SK-N-SH treated with all-trans-retinoic acid at 6 μM for 48 hours (cell line): ENCODE results near the gene KIF12.

Source experiments
- ATAC-seq: fragments of 200-7000 bp; cut with Tn5 transposase; 3 replicates; pipeline ENCODE4 v1.9.1; 2020; ENCODE audit warnings: mild to moderate bottlenecking, moderate library complexity
- ARNTL ChIP-seq: fragments of 450-650 bp; formaldehyde crosslinking; IDR thresholded peaks from 2 replicates; pipeline ENCODE4 v1.5.0; 2020; ENCODE audit warnings: low read depth, mild to moderate bottlenecking, moderate library complexity, borderline replicate concordance
- CSDC2 ChIP-seq: fragments of 250-450 bp; sonication (Bioruptor Pico); IDR thresholded peaks from 2 replicates; pipeline ENCODE4 v1.5.0; 2020; ENCODE audit warnings: mild to moderate bottlenecking, moderate library complexity
- ESRRG ChIP-seq: fragments of 250-450 bp; sonication (Bioruptor Pico); IDR thresholded peaks from 2 replicates; pipeline ENCODE4 v1.6.1; 2021; ENCODE audit warnings: mild to moderate bottlenecking
- GLIS3 ChIP-seq: fragments of 250-450 bp; sonication (Bioruptor Pico); IDR thresholded peaks from 2 replicates; pipeline ENCODE4 v1.5.0; 2020; ENCODE audit warnings: mild to moderate bottlenecking, moderate library complexity
- ISL1 ChIP-seq: fragments of 250-450 bp; sonication (Bioruptor Pico); IDR thresholded peaks from 2 replicates; pipeline ENCODE4 v2.1.2; 2022; ENCODE audit warnings: mild to moderate bottlenecking, moderate library complexity
- OSR1 ChIP-seq: fragments of 250-450 bp; sonication (Bioruptor Pico); IDR thresholded peaks from 2 replicates; pipeline ENCODE4 v1.8.0; 2022; ENCODE audit warnings: moderate library complexity, mild to moderate bottlenecking, inconsistent platforms
- RARB ChIP-seq: fragments of 250-450 bp; sonication (Bioruptor Pico); IDR thresholded peaks from 2 replicates; pipeline ENCODE4 v1.8.0; 2021; ENCODE audit warnings: mild to moderate bottlenecking, moderate library complexity
- TCF4 ChIP-seq: fragments of 250-450 bp; sonication (Bioruptor Pico); IDR thresholded peaks from 2 replicates; pipeline ENCODE4 v1.8.0; 2021; ENCODE audit warnings: mild to moderate bottlenecking, moderate library complexity, borderline replicate concordance
- TOX ChIP-seq: fragments of 250-450 bp; sonication (Bioruptor Pico); IDR thresholded peaks from 2 replicates; pipeline ENCODE4 v1.8.0; 2021; ENCODE audit warnings: mild to moderate bottlenecking, moderate library complexity, borderline replicate concordance
- ZC3H10 ChIP-seq: fragments of 250-450 bp; sonication (Bioruptor Pico); IDR thresholded peaks from 2 replicates; pipeline ENCODE4 v1.5.1; 2021; ENCODE audit warnings: mild to moderate bottlenecking, moderate library complexity
- ZFP3 ChIP-seq: fragments of 250-450 bp; sonication (Bioruptor Pico); IDR thresholded peaks from 2 replicates; pipeline ENCODE4 v1.5.0; 2020; ENCODE audit warnings: mild to moderate bottlenecking, moderate library complexity
- ZFP30 ChIP-seq: fragments of 450-650 bp; formaldehyde crosslinking; IDR thresholded peaks from 2 replicates; pipeline ENCODE4 v1.5.0; 2022; ENCODE audit warnings: mild to moderate bottlenecking, moderate library complexity
- ZNF565 ChIP-seq: fragments of 450-650 bp; formaldehyde crosslinking; conservative IDR thresholded peaks from 2 replicates; pipeline ENCODE4 v1.5.0; 2020; ENCODE audit warnings: low read depth, mild to moderate bottlenecking, moderate library complexity
- TF ChIP-seq, protein P1 (sequence below): fragments of 250-450 bp; sonication (Bioruptor Pico); IDR thresholded peaks from 2 replicates; pipeline ENCODE4 v1.8.0; 2021; ENCODE audit warnings: low read depth, mild to moderate bottlenecking, moderate library complexity, borderline replicate concordance
- TF ChIP-seq, protein P2 (sequence below): fragments of 250-450 bp; sonication (Bioruptor Pico); IDR thresholded peaks from 2 replicates; pipeline ENCODE4 v1.5.1; 2020; ENCODE audit warnings: low read depth, mild to moderate bottlenecking, moderate library complexity
- TF ChIP-seq, protein P3 (sequence below): fragments of 250-450 bp; sonication (Bioruptor Pico); IDR thresholded peaks from 2 replicates; pipeline ENCODE4 v1.5.0; 2020; ENCODE audit warnings: mild to moderate bottlenecking, moderate library complexity
- TF ChIP-seq, protein P4 (sequence below): fragments of 250-450 bp; sonication (Bioruptor Pico); IDR thresholded peaks from 2 replicates; pipeline ENCODE4 v1.5.1; 2021; ENCODE audit warnings: mild to moderate bottlenecking, moderate library complexity

The KIF12 gene

DNA sequence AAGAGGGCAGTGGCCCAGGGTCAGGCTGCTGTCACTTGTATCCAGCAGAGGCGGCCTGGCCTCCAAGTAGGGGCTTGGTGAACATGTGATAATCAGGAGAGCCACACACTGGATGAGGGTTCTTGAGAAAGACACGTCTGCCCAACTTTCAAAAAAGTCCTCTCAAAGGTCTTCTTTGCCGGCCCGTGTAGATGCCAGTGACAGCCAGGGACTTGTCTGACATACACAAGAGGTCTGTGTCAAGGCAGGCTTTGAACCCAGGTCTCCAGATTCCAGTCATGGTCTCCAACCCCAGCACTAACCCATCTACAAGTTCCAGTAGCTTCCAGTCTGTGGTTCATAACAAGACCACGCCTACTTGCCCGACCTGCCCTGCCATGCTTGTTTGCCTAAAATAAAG, 13.1 kb downstream of the KIF12 start:
- no peak for ATAC-seq

DNA sequence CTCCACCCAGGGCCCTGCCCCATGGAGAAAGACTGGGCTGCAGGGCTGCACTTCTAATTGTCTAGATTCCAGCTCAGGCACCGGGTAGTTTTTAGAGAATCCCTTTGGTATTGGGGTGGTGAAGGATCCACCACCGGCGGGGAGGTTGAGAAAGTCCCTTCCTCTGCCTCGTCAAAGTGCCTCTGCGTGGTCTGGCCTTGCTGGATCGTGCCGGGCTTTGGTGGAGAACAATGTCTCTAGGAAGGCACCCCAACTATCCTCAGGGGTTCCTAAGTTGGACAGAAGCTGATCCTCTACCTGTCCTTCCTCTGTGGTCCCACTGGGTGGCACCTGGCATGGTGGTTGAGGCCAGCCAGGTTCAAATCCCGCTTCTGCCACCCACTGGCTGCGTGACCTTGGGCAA, 13.7 kb downstream of the KIF12 start:
- TF ChIP-seq TCF4 = no peak
- no peak for TF ChIP-seq TOX
- no peak for TF ChIP-seq ISL1 (CRISPR knock-in tag)
- TF ChIP-seq ZFP30 (CRISPR knock-in tag) = no peak
- TF ChIP-seq ZC3H10 (CRISPR knock-in tag) = no peak
- TF ChIP-seq, protein P1, sequence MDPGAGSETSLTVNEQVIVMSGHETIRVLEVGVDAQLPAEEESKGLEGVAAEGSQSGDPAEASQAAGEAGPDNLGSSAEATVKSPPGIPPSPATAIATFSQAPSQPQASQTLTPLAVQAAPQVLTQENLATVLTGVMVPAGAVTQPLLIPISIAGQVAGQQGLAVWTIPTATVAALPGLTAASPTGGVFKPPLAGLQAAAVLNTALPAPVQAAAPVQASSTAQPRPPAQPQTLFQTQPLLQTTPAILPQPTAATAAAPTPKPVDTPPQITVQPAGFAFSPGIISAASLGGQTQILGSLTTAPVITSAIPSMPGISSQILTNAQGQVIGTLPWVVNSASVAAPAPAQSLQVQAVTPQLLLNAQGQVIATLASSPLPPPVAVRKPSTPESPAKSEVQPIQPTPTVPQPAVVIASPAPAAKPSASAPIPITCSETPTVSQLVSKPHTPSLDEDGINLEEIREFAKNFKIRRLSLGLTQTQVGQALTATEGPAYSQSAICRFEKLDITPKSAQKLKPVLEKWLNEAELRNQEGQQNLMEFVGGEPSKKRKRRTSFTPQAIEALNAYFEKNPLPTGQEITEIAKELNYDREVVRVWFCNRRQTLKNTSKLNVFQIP (CRISPR knock-in tag) = no peak
- TF ChIP-seq GLIS3 (CRISPR knock-in tag) = no peak
- no peak for TF ChIP-seq ZFP3 (CRISPR knock-in tag)
- TF ChIP-seq, protein P2, sequence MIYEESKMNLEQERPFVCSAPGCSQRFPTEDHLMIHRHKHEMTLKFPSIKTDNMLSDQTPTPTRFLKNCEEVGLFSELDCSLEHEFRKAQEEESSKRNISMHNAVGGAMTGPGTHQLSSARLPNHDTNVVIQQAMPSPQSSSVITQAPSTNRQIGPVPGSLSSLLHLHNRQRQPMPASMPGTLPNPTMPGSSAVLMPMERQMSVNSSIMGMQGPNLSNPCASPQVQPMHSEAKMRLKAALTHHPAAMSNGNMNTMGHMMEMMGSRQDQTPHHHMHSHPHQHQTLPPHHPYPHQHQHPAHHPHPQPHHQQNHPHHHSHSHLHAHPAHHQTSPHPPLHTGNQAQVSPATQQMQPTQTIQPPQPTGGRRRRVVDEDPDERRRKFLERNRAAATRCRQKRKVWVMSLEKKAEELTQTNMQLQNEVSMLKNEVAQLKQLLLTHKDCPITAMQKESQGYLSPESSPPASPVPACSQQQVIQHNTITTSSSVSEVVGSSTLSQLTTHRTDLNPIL (CRISPR knock-in tag) = no peak
- no peak for TF ChIP-seq RARB (CRISPR knock-in tag)
- ATAC-seq = no peak

More for the DNA sequence above, 13.1 kb downstream of the KIF12 start:
- TF ChIP-seq ZFP3 (CRISPR knock-in tag) (no peak), ARNTL (CRISPR knock-in tag) (no peak)

DNA sequence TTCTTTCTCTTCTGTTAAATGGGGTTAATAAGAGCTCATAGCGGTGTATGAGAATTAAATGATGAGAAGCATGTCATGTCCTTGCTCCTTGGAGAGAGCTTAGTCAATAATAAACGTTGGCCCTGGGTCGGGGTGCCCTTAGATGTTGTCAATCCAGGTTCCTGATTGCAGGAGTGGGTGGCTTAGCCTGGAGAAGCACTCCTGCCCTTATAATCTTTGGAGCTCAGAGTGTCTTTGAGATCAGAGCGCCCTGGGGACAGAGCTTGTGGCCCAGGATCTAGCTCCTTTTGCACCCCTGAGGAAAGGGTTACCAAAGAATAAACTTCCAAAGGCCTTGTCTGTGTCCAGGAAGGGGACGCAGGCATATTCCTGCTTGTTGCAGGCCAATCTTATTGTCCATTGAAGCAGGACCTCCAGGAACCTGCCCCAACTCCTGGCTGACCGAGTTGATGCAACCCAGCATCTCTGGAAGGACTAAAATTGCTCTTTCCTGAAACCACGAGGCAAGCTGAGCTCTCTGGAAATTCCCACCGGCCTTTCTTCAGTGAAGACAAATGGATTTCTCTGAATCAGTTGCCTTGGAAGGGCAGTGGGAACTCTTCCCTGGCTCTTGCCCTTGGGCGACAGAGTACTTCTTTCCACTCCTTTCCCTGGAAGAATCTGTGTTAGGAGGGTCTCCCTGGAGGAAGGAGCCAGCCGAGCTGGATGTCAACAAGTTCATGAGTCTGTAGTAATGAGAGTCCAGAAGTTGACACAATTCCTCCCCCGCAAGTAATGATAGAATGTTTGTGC, 14.6 kb downstream of the KIF12 start:
- TF ChIP-seq, protein P3, sequence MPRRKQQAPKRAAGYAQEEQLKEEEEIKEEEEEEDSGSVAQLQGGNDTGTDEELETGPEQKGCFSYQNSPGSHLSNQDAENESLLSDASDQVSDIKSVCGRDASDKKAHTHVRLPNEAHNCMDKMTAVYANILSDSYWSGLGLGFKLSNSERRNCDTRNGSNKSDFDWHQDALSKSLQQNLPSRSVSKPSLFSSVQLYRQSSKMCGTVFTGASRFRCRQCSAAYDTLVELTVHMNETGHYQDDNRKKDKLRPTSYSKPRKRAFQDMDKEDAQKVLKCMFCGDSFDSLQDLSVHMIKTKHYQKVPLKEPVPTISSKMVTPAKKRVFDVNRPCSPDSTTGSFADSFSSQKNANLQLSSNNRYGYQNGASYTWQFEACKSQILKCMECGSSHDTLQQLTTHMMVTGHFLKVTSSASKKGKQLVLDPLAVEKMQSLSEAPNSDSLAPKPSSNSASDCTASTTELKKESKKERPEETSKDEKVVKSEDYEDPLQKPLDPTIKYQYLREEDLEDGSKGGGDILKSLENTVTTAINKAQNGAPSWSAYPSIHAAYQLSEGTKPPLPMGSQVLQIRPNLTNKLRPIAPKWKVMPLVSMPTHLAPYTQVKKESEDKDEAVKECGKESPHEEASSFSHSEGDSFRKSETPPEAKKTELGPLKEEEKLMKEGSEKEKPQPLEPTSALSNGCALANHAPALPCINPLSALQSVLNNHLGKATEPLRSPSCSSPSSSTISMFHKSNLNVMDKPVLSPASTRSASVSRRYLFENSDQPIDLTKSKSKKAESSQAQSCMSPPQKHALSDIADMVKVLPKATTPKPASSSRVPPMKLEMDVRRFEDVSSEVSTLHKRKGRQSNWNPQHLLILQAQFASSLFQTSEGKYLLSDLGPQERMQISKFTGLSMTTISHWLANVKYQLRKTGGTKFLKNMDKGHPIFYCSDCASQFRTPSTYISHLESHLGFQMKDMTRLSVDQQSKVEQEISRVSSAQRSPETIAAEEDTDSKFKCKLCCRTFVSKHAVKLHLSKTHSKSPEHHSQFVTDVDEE (CRISPR knock-in tag) = no peak
- TF ChIP-seq ZC3H10 (CRISPR knock-in tag) (no peak), ARNTL (CRISPR knock-in tag) (no peak), ZNF565 (CRISPR knock-in tag) (no peak), GLIS3 (CRISPR knock-in tag) (no peak), RARB (CRISPR knock-in tag) (no peak), ESRRG (CRISPR knock-in tag) (no peak), OSR1 (CRISPR knock-in tag) (no peak), CSDC2 (CRISPR knock-in tag) (no peak), TCF4 (no peak), ISL1 (CRISPR knock-in tag) (no peak)
- TF ChIP-seq, protein P1 (CRISPR knock-in tag) = no peak
- TF ChIP-seq, protein P2 (CRISPR knock-in tag) = no peak
- TF ChIP-seq, protein P4, sequence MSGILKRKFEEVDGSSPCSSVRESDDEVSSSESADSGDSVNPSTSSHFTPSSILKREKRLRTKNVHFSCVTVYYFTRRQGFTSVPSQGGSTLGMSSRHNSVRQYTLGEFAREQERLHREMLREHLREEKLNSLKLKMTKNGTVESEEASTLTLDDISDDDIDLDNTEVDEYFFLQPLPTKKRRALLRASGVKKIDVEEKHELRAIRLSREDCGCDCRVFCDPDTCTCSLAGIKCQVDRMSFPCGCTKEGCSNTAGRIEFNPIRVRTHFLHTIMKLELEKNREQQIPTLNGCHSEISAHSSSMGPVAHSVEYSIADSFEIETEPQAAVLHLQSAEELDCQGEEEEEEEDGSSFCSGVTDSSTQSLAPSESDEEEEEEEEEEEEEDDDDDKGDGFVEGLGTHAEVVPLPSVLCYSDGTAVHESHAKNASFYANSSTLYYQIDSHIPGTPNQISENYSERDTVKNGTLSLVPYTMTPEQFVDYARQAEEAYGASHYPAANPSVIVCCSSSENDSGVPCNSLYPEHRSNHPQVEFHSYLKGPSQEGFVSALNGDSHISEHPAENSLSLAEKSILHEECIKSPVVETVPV (CRISPR knock-in tag) = no peak
- no peak for ATAC-seq
